Measurements from ENCODE around the gene SIN3B. TPM values are rescaled to one million over a fixed set of nuclear protein-coding genes. Genes with fewer than 3 reads are reported as not detected.

Gene SIN3B
- total RNA-seq, 2 experiments from 2014 or later, result 27.6 to 28.5 TPM

DNA sequence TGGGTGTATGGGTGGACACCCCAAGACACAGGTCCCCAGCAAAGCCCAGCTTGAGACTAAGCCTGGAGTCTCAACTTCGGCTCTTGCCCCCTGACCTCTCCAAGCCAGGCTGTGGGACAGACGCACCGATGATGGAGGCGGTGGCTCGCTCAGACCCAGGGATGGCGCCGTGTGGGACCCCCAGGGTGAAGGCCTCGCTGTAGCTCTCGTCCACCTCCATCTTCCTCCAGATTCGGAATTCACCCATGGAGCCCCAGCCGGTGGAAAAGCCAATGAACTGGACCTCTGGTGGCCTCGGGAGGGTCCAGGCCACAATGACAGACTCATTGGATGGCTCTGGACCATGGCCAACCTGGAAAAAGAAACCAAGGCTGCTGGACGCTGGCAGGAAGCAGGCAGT lies 98.7 kb downstream of the SIN3B start:
- ChIA-PET CTCF (interaction anchor here (0.6 kb wide), 1 partner anchor 11 kb away, joined by 3 read pairs; no protein-coding TSS in a partner anchor), POLR2A (no interaction called here)
- no peak for ATAC-seq

DNA sequence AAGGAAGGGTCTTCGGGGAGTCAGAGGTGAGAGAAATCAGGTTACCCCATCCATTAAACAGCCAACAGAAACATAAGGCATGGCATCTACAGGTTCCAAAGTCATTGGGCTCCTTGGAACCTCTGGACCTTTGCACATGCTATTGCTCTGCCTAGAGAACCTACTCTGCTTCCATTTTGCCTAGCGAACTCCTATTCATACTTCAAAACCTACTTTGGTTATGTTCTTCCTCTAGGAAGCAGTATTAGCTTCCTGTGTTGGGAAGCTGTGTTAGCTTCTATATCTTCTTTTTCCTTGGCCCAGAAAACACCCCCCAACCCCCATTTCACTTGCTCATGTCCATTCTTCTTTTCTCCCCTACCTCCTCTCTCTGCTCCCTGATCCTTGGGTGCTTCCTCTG lies 99.2 kb downstream of the SIN3B start:
- Mint-ChIP-seq H3K4me1 (no peaks in the 10 kb centered on the region), H3K27me3 (peaks cover 13% of the 10 kb centered on the region), H3K9me3 (ENCODE audit: low read depth) (peaks cover 7% of the 10 kb centered on the region), H3K4me3 (no peak overlapping the region), H3K27ac (no peak overlapping the region), H3K36me3 (ENCODE audit: low read depth) (peaks cover 3% of the 10 kb centered on the region)
- POLR2A ChIA-PET, result no interaction called here
- intact Hi-C loops (cut with DNase I, micrococcal nuclease), result no loop called here
- ATAC-seq (no peak), DNase-seq (no peak)
- CTCF ChIA-PET, result interaction anchor here (0.6 kb wide), 1 partner anchor 11 kb away, joined by 3 read pairs; no protein-coding TSS in a partner anchor

More for the DNA sequence above, 98.7 kb downstream of the SIN3B start:
- Mint-ChIP-seq H3K4me1 (no peaks in the 10 kb centered on the region), H3K27ac (no peak overlapping the region), H3K36me3 (ENCODE audit: low read depth) (peaks cover 3% of the 10 kb centered on the region), H3K9me3 (ENCODE audit: low read depth) (peaks cover 6% of the 10 kb centered on the region), H3K4me3 (no peak overlapping the region), H3K27me3 (peaks cover 13% of the 10 kb centered on the region)
- intact Hi-C loops (cut with DNase I, micrococcal nuclease), result no loop called here
- no peak for DNase-seq

DNA sequence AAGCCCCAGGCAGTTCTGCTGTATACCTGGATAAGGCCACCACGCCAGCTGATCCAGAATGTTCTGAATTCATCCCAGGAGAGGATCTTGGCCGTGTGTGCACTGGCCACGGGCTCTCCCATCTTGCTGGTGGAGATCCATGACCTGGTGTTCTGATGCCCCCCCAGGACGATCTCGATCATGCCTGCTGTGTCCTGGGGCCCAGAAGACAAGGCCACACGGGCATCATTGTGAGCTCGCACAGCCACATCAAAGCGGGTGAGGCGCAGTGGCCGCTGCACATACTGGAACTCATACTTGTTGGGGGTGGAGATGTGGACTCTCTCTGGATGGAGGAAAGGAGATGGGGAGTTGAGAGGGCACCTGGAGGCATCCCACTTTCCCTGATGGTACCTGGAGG lies 99.7 kb downstream of the SIN3B start:
- no peaks in the 10 kb centered on the region for H3K4me1 Mint-ChIP-seq
- ATAC-seq, result no peak
- peaks cover 3% of the 10 kb centered on the region for H3K36me3 Mint-ChIP-seq (ENCODE audit: low read depth)
- intact Hi-C loops (cut with DNase I, micrococcal nuclease), result no loop called here
- peaks cover 13% of the 10 kb centered on the region for H3K9me3 Mint-ChIP-seq (ENCODE audit: low read depth)
- no peak overlapping the region for H3K27ac Mint-ChIP-seq
- H3K4me3 Mint-ChIP-seq, result no peak overlapping the region
- DNase-seq, result no peak
- ChIA-PET CTCF (no interaction called here), POLR2A (no interaction called here)
- H3K27me3 Mint-ChIP-seq, result peaks cover 13% of the 10 kb centered on the region

Other genes with a start within 250 kb of the SIN3B start
- gene MED26, start 201.2 kb upstream of the SIN3B start, total RNA-seq, result 10 to 100 TPM; 13.6 to 14.5 TPM
- gene SMIM7, start 169.3 kb upstream of the SIN3B start, total RNA-seq, result 10 to 100 TPM; 46.5 to 52.2 TPM
- 1 to 10 TPM in 1 of 2 experiments, under 1 TPM in 1; 0.89 to 1.2 TPM for gene TMEM38A, start 168.3 kb upstream of the SIN3B start, total RNA-seq
- not detected for gene NWD1, start 109.6 kb upstream of the SIN3B start, total RNA-seq
- not detected for gene F2RL3, start 59.6 kb downstream of the SIN3B start, total RNA-seq
- gene CPAMD8, start 197.4 kb downstream of the SIN3B start, total RNA-seq, result under 1 TPM; 0.11 to 0.41 TPM
- gene HAUS8, start 246.1 kb downstream of the SIN3B start, total RNA-seq, result 10 to 100 TPM; 32.6 to 41.7 TPM
- gene MYO9B, start 246.4 kb downstream of the SIN3B start, total RNA-seq, result 10 to 100 TPM; 90.3 to 98.5 TPM